ENCODE results near the gene LTBP1.
"Not testable (repeated sequence)": the region's sequence is repeated elsewhere in the genome, so short reads cannot be mapped to it uniquely, and the experiment has no call there.

The LTBP1 gene

DNA sequence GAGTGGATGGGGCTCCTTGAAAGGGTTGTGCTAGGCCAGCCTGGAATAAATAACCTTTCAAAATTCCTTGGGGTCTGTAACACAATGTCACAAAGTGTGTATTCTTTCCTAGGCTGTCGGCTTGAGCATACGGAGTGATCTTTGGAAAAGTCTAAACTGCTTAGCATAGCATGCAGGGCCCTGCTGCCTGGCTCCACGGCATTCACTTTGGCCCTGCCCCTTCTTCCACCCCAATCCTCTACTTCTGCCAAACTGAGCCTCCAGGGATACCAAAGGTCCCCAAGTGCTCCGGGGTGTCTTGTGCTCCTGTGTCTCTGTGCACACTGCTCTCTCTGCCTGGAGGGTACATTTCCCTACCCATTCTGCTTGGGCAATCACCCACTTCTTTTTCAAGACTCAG is 196.1 kb downstream of the LTBP1 start:
- no peak for DNase-seq (ENCODE audit: low read depth in 3 of 3)

DNA sequence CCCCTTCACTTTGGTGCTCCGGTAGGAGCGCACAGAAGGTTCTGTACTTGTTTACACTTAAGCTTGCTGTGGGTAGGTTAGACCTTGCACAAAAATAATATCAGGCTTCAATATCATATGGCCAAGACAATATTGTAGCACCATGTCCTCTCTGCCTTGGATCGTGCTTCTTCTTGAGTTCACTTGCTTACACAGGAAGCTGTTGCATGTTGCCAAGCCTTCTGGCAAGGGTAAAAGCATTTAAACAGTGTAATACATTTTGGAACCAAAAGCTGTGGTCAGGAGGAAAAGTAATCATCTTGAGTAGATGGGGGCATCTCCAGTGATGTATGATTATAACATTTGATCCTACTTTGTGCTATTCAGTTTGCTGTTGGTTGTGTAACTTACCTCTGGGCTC is 197.5 kb downstream of the LTBP1 start:
- no peak for DNase-seq (ENCODE audit: low read depth in 3 of 3)

GRCh38 chr2:33145459-33145858 is 198.7 kb downstream of the LTBP1 start:
- DNase-seq (ENCODE audit: low read depth in 3 of 3) = no peak

- DNase-seq (ENCODE audit: low read depth in 3 of 3) = no peak
Measured at GRCh38 chr2:33146102-33146501, 199.3 kb downstream of the LTBP1 start.

DNA sequence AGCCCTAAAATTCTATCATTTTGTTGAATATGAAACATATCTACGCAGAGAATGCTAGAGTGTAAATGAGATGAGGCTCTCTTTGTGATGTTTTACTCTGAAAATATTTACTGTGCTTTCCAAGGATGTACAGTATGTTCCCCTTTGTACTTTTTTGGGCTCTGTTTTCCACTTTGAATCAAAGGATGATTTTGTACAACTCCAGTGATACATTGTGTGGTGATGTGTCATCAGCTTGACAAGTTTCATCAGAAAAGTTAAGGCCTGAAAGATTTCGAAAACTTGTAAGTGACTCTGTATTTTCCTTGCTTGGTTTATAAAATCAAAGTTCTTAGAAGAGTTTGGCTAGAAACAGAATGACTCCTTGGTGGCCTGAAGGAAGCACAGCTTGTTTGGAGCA is 206.3 kb downstream of the LTBP1 start:
- DNase-seq (ENCODE audit: low read depth in 3 of 3) = no peak

- no peak for DNase-seq (ENCODE audit: low read depth in 3 of 3)
Measured at GRCh38 chr2:33158482-33159003, 211.8 kb downstream of the LTBP1 start.

GRCh38 chr2:33160191-33160590 is 213.4 kb downstream of the LTBP1 start:
- DNase-seq (ENCODE audit: low read depth in 3 of 3) = no peak

- DNase-seq (ENCODE audit: low read depth in 3 of 3) = no peak
Measured at GRCh38 chr2:33166287-33166881, 219.6 kb downstream of the LTBP1 start.

- no peak for DNase-seq (ENCODE audit: low read depth in 3 of 3)
Measured at GRCh38 chr2:33167622-33168245, 221.0 kb downstream of the LTBP1 start.

DNA sequence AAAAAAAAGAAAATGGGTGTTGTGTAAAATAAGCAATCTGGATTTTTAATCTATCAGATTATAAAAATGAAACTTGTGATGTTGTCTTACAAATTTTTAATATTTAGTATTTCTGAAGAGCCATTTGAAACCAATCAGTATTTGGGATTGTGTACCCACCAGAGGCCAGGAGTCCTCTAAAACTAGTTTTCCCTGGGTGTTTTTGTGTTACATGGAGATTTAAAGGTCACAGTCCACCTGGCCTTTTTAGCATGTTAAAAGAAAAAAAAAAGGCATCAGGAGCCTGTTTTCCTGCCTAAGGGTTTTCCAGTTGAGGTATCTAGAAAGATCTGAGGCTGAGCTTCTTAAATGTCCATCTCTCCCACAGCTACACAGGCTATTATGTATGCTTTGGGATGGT is 221.7 kb downstream of the LTBP1 start:
- no peak for DNase-seq (ENCODE audit: low read depth in 3 of 3)

DNA sequence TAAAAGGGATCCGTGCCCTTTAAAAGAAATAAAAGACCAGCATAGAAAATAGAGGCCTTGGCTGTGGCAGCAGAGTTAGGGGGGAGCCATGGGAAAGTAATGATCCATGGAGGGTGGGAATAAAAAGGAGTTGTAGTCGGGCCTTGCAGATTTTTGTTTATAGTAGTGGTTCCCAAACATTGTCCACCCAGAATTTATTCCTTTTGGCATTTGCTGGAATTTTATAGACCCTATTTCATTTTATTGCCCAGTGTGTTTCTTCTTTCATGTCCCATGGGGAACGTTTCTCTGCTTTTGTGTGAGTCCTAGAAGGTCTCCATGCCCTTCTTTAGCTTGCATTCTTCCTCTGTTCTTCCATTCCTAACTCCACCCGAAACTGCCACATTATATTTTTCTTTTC is 222.2 kb downstream of the LTBP1 start:
- DNase-seq (ENCODE audit: low read depth in 3 of 3) = no peak

DNA sequence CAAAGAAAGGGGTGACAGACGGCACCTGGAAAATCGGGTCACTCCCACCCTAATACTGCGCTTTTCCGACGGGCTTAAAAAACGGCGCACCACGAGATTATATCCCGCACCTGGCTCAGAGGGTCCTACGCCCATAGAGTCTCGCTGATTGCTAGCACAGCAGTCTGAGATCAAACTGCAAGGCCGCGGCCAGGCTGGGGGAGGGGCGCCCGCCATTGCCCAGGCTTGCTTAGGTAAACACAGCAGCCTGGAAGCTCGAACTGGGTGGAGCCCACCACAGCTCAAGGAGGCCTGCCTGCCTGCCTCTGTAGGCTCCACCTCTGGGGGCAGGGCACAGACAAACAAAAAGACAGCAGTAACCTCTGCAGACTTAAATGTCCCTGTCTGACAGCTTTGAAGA is 223.5 kb downstream of the LTBP1 start:
- not testable (repeated sequence) for DNase-seq (ENCODE audit: low read depth in 3 of 3)

GRCh38 chr2:33177627-33178026 is 230.9 kb downstream of the LTBP1 start:
- DNase-seq (ENCODE audit: low read depth in 3 of 3) = no peak

- DNase-seq (ENCODE audit: low read depth in 3 of 3) = no peak
Measured at GRCh38 chr2:33178209-33178608, 231.5 kb downstream of the LTBP1 start.

DNA sequence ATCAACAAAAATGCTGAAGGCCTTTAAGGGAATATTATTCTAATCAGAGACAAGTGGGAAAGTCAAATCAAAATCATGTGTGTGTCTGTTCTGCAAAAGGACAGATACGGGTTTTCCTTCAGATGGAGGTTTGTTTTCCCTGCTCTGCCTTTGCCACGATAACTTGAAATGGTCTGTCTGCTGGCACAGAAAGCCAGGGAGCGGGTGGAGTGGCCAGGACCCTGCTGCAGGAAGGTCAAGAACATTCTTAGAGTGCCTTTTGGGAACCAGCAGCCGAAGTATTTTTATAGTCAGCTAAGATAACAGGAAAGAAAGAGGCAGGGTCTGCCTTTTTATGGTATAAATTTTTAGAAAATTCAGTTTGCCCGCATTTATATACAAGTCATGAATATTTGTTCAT is 234.2 kb downstream of the LTBP1 start:
- no peak for DNase-seq (ENCODE audit: low read depth in 3 of 3)

GRCh38 chr2:33181466-33181865 is 234.7 kb downstream of the LTBP1 start:
- DNase-seq (ENCODE audit: low read depth in 3 of 3) = no peak

DNA sequence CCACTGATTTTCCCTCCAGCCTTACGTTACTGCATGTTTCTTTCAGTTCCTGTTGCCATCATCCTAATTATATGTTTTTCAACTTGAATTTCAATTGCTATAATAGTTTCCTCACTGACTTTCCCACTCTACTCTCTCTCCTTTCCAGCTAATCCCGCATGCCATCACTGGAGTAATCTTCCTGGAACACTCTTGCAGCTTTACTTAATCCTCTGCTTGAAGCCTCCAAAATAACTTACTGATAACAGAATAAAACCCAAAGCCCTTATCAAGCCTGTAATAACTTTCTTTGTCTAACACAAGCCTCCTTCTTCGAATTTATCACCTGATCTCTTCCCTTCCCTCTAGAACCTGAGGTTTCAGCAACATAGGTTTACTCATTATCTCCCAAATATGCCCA is 237.3 kb downstream of the LTBP1 start:
- no peak for DNase-seq (ENCODE audit: low read depth in 3 of 3)

DNA sequence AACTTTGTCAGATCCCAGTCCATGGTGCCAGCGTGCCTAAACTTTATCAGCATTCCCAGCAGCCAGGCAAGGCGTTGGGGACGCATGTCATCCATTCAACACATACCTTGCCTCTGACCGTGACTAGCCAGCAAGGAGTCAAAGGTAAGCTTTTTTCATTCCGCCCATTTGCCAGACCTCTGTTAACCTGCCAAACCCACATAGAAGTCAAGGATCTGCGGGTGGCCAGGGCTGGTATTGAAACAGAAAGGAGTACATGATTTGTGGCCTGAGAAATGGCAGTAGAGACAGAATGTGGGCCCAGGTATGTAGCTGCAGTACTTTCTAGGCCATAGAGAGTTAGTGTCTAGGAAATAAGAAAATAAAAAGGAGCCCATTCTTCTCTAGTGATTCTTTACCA is 240.2 kb downstream of the LTBP1 start:
- DNase-seq (ENCODE audit: low read depth in 3 of 3) = no peak

DNA sequence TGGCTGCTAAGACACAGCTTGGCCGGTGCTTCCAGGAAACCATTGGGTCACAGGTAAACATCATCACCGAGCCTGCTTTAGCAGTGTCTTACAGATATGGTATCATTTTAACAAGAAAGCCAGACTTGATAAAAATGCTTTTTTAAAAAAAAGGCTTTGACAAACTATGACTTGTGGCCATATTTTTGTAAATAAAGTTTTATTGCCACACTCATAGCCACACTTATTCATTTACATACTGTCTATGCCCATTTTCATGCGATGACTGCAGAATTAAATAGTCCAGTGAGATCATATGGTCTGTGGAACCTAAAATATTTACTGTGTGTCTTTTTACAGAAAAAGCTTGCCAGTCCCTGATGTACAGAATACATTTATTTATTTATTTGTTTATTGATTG is 242.0 kb downstream of the LTBP1 start:
- DNase-seq (ENCODE audit: low read depth in 3 of 3) = no peak

- DNase-seq (ENCODE audit: low read depth in 3 of 3) = no peak
Measured at GRCh38 chr2:33190393-33190937, 243.7 kb downstream of the LTBP1 start.

GRCh38 chr2:33195891-33196290 is 249.1 kb downstream of the LTBP1 start:
- no peak for DNase-seq (ENCODE audit: low read depth in 3 of 3)

- no peak for DNase-seq (ENCODE audit: low read depth in 3 of 3)
Measured at GRCh38 chr2:33196700-33197099, 249.9 kb downstream of the LTBP1 start.

DNA sequence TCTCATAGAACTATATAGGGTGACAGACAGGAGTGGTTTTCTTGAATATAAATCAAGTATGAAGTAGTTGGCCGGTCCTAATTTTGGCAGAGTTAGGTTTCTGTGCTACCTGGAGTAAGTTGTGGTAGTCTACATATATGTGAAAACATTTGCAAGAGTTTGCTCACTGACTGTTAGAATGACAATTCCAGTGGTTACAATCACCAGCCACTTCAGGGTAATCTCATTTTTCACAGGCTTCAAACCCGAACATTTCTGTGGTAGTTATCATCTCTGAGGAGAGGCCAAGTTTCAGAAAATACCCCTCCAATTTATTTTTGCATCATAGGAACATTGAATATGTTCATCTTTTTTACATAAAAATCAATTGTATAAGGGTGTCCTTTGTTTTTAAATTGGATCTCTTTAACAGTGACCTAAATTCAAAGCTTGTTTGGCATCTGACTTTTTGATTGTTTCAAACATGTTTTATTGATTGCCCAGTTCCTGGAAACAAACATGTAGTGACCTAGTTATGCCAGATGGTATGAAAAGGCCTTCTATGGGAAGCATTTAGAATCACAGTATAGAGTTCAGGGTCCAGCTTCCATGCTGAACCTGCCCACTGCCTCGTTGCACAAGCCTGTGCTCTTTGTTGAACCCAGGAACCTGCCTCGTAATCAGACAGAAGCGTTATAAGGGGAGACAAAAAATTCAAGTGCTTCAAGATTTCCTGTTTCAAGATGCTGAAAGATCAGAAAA is 250.6 kb downstream of the LTBP1 start:
- DNase-seq (ENCODE audit: low read depth in 3 of 3) = no peak
